ENCODE measurements around the gene USP17L29.
"Not testable (repeated sequence)": the region's sequence is repeated elsewhere in the genome, so short reads cannot be mapped to it uniquely, and the experiment has no call there.

Gene USP17L29, protein sequence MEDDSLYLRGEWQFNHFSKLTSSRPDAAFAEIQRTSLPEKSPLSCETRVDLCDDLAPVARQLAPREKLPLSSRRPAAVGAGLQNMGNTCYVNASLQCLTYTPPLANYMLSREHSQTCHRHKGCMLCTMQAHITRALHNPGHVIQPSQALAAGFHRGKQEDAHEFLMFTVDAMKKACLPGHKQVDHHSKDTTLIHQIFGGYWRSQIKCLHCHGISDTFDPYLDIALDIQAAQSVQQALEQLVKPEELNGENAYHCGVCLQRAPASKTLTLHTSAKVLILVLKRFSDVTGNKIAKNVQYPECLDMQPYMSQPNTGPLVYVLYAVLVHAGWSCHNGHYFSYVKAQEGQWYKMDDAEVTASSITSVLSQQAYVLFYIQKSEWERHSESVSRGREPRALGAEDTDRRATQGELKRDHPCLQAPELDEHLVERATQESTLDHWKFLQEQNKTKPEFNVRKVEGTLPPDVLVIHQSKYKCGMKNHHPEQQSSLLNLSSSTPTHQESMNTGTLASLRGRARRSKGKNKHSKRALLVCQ

DNA sequence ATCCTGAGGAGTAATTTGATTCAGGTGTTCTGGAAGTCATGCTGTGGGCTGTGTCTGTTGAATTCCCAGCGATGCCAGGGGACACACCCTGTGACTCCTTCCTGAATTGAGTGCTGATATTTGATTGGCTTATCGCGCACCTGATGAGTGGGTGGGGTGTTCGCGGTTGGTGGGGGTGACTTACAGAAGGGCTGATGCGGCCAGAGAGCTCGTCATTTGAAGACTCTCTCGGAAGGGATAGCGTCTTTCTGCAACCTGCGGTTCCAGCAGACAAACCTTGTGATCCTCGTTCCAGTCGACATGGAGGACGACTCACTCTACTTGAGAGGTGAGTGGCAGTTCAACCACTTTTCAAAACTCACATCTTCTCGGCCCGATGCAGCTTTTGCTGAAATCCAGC lies at the start of gene USP17L29:
Gene USP17L29, plus strand, starts transcription at position 301 of the 400 bp plus-strand sequence. Its CDS starts 0 bp downstream, at position 301.
- not testable (repeated sequence) for DNase-seq (ENCODE audit: low read depth in 2 of 2)

DNA sequence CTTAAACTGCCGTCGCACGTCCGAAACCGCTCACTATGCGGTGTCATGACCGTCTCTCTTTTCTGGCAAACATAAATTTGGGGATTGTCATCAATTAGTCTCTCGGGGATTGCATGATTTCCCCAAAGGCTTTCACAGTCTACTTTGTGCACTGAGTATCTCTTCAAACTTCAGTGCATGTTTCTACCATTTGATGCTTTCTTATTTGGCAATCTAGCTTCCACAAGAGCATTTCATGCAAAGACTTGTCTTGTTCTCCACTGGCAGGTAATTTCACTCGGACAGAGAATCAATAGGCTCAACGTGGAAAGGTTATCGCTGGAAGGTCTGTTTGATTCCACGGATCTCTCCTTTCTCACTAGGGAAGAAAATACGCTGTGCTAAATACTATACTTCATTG lies 29.2 kb upstream of the USP17L29 start:
- not testable (repeated sequence) for DNase-seq (ENCODE audit: low read depth in 2 of 2)

DNA sequence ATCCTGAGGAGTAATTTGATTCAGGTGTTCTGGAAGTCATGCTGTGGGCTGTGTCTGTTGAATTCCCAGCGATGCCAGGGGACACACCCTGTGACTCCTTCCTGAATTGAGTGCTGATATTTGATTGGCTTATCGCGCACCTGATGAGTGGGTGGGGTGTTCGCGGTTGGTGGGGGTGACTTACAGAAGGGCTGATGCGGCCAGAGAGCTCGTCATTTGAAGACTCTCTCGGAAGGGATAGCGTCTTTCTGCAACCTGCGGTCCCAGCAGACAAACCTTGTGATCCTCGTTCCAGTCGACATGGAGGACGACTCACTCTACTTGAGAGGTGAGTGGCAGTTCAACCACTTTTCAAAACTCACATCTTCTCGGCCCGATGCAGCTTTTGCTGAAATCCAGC lies 28.6 kb upstream of the USP17L29 start, which contains the start of gene USP17L24:
Gene USP17L24, plus strand, starts transcription at position 301 of the 400 bp plus-strand sequence. Its CDS starts 0 bp downstream, at position 301.
- not testable (repeated sequence) for DNase-seq (ENCODE audit: low read depth in 2 of 2)

- DNase-seq (ENCODE audit: low read depth in 2 of 2), result not testable (repeated sequence)
Measured at GRCh38 chr4:9329611-9330010, 23.8 kb upstream of the USP17L29 start, which contains the start of gene USP17L25. Gene USP17L25 (plus strand): TSS chr4:9329911. CDS start chr4:9329911, 0 bp downstream.

- DNase-seq (ENCODE audit: low read depth in 2 of 2), result not testable (repeated sequence)
Measured at GRCh38 chr4:9334358-9334757, 19.1 kb upstream of the USP17L29 start, which contains the start of gene USP17L26. Gene USP17L26 (plus strand): TSS chr4:9334658. CDS start chr4:9334658, 0 bp downstream.

GRCh38 chr4:9339103-9339502 lies 14.3 kb upstream of the USP17L29 start, which contains the start of gene USP17L5:
Gene USP17L5 (plus strand): TSS chr4:9339403. CDS start chr4:9339403, 0 bp downstream.
- not testable (repeated sequence) for DNase-seq (ENCODE audit: low read depth in 2 of 2)

DNA sequence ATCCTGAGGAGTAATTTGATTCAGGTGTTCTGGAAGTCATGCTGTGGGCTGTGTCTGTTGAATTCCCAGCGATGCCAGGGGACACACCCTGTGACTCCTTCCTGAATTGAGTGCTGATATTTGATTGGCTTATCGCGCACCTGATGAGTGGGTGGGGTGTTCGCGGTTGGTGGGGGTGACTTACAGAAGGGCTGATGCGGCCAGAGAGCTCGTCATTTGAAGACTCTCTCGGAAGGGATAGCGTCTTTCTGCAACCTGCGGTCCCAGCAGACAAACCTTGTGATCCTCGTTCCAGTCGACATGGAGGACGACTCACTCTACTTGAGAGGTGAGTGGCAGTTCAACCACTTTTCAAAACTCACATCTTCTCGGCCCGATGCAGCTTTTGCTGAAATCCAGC lies 9.6 kb upstream of the USP17L29 start, which contains the start of gene USP17L27:
Gene USP17L27, plus strand, starts transcription at position 301 of the 400 bp plus-strand sequence. Its CDS starts 0 bp downstream, at position 301.
- DNase-seq (ENCODE audit: low read depth in 2 of 2), result not testable (repeated sequence)

- DNase-seq (ENCODE audit: low read depth in 2 of 2), result not testable (repeated sequence)
Measured at GRCh38 chr4:9348593-9348992, 4.8 kb upstream of the USP17L29 start, which contains the start of gene USP17L28. Gene USP17L28 (plus strand): TSS chr4:9348893. CDS start chr4:9348893, 0 bp downstream.

DNA sequence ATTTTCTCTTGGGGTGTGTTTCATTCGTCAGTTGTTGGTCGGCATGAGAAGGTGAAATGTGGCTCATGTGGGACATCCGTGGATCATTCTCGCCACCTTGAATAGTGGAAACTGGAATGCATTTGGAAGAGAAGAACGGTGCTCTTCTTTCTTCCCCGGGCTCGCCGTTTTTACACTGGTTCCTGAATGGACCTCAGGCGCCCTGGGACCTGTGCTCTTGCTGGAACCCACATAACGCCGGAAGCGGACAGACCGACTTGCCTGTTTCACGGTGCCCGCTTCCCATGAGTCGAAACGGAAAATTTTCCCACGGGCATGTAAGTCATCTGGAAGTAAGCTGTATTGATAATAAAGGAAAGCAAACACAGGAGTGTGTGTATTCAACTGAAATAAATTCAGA lies 2.6 kb upstream of the USP17L29 start:
- DNase-seq (ENCODE audit: low read depth in 2 of 2), result not testable (repeated sequence)

GRCh38 chr4:9362829-9363228 lies 9.4 kb downstream of the USP17L29 start, which contains the start of gene USP17L30:
Gene USP17L30 (plus strand): TSS chr4:9363129. CDS start chr4:9363129, 0 bp downstream.
- DNase-seq (ENCODE audit: low read depth in 2 of 2), result not testable (repeated sequence)

DNA sequence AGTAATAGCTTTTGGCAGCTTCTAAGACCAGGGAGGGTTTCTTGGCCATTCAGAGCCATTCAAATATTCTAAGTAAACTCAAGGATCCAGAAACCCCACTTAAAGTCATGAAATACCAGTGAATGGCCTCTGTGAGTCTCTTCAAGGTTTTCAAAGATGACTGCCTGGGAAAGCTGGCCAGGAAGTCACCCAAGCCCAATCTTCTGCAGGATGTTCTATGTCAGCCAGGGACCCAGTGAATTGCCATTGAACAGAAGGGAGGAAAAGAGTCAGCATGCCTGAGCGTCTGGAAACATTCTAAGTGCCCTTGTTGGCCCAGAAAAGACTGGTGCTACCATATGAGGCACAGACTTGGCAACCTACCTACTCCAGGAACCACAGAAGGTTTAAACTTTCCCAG lies 26.4 kb downstream of the USP17L29 start:
- not testable (repeated sequence) for DNase-seq (ENCODE audit: low read depth in 2 of 2)

GRCh38 chr4:9381012-9381534 lies 27.6 kb downstream of the USP17L29 start:
- peak in 1 of 2 donors; percentile 38 for DNase-seq (ENCODE audit: low read depth in 2 of 2)

DNA sequence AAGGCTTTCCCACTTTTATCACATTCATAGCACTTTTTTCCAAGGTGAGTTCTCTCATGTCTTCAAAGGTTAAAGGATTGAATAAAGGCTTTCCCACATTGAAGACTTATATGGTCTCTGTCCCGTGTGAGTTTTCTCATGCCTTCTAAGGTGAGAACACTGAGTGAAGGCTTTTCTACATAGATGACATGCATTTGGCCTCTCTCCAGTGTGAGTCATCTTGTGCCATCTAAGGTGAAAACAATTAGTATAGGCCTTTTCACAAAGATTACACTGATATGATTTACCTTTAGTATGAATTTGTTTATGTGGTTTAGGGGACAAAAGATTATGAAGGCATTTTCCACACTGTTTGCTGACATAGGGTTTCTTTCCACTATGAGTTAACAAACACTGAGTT lies 30.7 kb downstream of the USP17L29 start:
- no peak for DNase-seq (ENCODE audit: low read depth in 2 of 2)

DNA sequence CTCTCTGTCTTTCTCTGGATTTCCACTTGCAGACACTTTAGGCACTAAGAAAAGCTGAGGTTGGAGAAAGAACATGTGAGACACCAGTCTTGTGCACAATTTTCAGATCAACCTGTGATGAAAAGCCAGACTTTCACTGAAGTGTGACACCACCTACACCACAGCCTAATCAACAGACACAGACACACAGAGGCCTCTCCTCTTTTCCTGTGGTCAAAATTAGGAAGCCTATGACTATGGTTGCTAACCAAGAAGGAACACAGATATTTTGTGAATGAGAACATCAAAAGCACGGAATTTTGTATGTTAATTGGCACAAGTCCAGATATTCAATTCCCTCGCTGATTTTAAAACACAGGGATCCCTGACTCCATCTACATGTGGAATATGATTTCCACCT lies 35.6 kb downstream of the USP17L29 start:
- DNase-seq (ENCODE audit: low read depth in 2 of 2), result not testable (repeated sequence)
